PC-3 (cell line): ENCODE results near the gene SLC19A1. TPM values are rescaled to one million over a fixed set of nuclear protein-coding genes. Genes with fewer than 3 reads are reported as not detected.

Source experiments
- ATAC-seq: fragments of 200-7000 bp; cut with Tn5 transposase; 2 replicates; pipeline ENCODE4 v1.9.1; 2020; ENCODE audit warnings: mild to moderate bottlenecking, moderate library complexity
- BruUV-seq: library from RNA; stranded (reverse); fragments of 400-500 nt; replicated peaks from 2 replicates; lab custom pipeline; 2021; lab: Mats Ljungman, UMichigan
- CTCF ChIA-PET: fragments of 300-600 bp; sonication (Branson Sonifier 250); formaldehyde crosslinking; loops from one replicate; lab custom pipeline; 2022; ENCODE audit warnings: antibody characterized with exemption; lab: Charles Lee
- POLR2A ChIA-PET: fragments of 300-600 bp; sonication (Branson Sonifier 250); formaldehyde crosslinking; loops from one replicate; lab custom pipeline; 2022; ENCODE audit warnings: antibody characterized with exemption; ENCODE audit not compliant: unreplicated experiment; lab: Charles Lee
- DNase-seq: peaks from one replicate; pipeline ENCODE4 v3.0.0-alpha.2; 2015
- H2AFZ ChIP-seq: fragments of 300-600 bp; sonication (generic); 2 replicates; pipeline ENCODE4 v1.6.0; 2016; ENCODE audit warnings: antibody characterized with exemption, low read length
- H3F3A ChIP-seq: fragments of 300-600 bp; sonication (generic); one replicate; pipeline ENCODE4 v1.6.0; 2017; ENCODE audit warnings: antibody characterized with exemption, low read length, control low read depth, mild to moderate bottlenecking; ENCODE audit not compliant: unreplicated experiment
- H3K27ac ChIP-seq: fragments of 300-600 bp; sonication (generic); 2 replicates; pipeline ENCODE4 v1.5.1; 2016; ENCODE audit warnings: mild to moderate bottlenecking, low read length
- H3K27me3 ChIP-seq: fragments of 300-600 bp; sonication (generic); 2 replicates; pipeline ENCODE4 v1.6.1; 2016; ENCODE audit warnings: low read length, mixed read lengths
- H3K36me3 ChIP-seq: fragments of 300-600 bp; sonication (generic); 2 replicates; pipeline ENCODE4 v1.6.1; 2016; ENCODE audit warnings: low read depth, mixed run types, low read length, mixed read lengths
- H3K4me1 ChIP-seq: fragments of 300-600 bp; sonication (generic); 2 replicates; pipeline ENCODE4 v1.5.1; 2016; ENCODE audit warnings: low read length; ENCODE audit not compliant: insufficient read depth
- H3K4me2 ChIP-seq: fragments of 300-600 bp; sonication (generic); 2 replicates; pipeline ENCODE4 v1.6.0; 2016; ENCODE audit warnings: low read length
- H3K4me3 ChIP-seq: fragments of 300-600 bp; sonication (generic); 2 replicates; pipeline ENCODE4 v1.5.1; 2016; ENCODE audit warnings: mild to moderate bottlenecking, low read length, mixed read lengths
- H3K79me2 ChIP-seq: fragments of 300-600 bp; sonication (generic); 2 replicates; pipeline ENCODE4 v1.6.1; 2017; ENCODE audit warnings: low read length, mixed read lengths
- H3K9ac ChIP-seq: fragments of 300-600 bp; sonication (generic); 2 replicates; pipeline ENCODE4 v1.6.0; 2016; ENCODE audit warnings: mild to moderate bottlenecking, low read length
- H3K9me2 ChIP-seq: fragments of 300-600 bp; sonication (generic); replicated peaks from 2 replicates; pipeline ENCODE4 v1.6.1; 2016; ENCODE audit warnings: mixed run types, low read length, mixed read lengths
- H3K9me3 ChIP-seq: fragments of 300-600 bp; sonication (generic); 2 replicates; pipeline ENCODE4 v1.6.1; 2016; ENCODE audit warnings: low read length, mixed read lengths
- H4K20me1 ChIP-seq: fragments of 300-600 bp; sonication (generic); 2 replicates; pipeline ENCODE4 v1.6.1; 2016; ENCODE audit warnings: low read length, mixed read lengths
- EZH2 ChIP-seq: fragments of 300-600 bp; sonication (generic); IDR thresholded peaks from one replicate; pipeline ENCODE4 v1.6.1; 2017; ENCODE audit warnings: antibody characterized with exemption, mild to moderate bottlenecking, low read length; ENCODE audit not compliant: unreplicated experiment
- EZH2phosphoT487 ChIP-seq: fragments of 300-600 bp; sonication (generic); IDR thresholded peaks from 2 replicates; pipeline ENCODE4 v1.6.1; 2018; ENCODE audit warnings: mild to moderate bottlenecking, antibody characterized with exemption, low read length, borderline replicate concordance
- intact Hi-C: fragments of 100-400 bp; cut with micrococcal nuclease; formaldehyde crosslinking; loops from 2 replicates; pipeline ENCODE4 v1.9.0; 2023
- total RNA-seq: library from RNA; depleted of rRNA; stranded (reverse); fragments of >200 nt; gene quantifications from 2 replicates; pipeline ENCODE4 v1.2.3, GENCODE V29; 2014
- TF ChIP-seq, protein P1 (sequence below): fragments of 300-600 bp; sonication (generic); conservative IDR thresholded peaks from 2 replicates; pipeline ENCODE4 v1.5.1; 2017; ENCODE audit warnings: antibody characterized with exemption, low read depth, mild to moderate bottlenecking, low read length

SLC19A1 gene
- total RNA-seq, 1 experiment from 2014 or later, result 54.2 TPM

DNA sequence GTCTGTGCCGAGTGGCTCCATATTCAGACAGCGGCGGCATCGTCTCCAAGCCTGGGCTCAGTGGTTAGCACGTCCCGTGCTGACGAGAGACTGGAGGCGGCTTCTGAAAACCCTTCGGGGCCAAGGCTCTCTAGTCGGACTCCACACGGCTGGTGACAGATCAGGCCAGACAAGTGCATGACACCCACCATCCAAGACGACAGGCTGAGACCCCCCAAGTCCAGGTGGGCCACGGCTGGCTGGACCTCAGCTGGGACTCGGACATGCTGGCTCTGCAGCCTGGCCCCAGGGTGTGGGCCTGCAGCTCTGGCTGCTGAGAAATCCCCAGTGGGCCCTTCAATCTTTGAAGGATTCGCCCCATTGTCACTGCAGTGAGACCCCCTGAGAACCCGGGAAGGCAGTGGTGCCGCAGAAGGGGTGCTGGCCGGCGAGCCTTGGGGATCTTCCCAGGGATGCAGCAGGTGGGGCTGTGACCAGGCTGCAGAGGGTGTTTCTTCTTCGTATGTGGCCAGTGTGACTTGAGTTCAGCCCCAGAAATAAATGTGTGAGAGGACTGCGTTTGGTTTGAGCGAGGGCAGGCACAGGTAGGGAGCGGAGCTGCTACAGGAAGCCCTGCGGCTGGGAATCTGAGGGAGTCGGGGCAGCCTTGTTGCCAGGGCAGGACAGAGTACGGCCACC, 15.9 kb upstream of the SLC19A1 start:
- Histone ChIP-seq H3F3A (no peaks in the 10 kb centered on the region), H2AFZ (no peak overlapping the region), H3K27me3 (peaks cover 13% of the 10 kb centered on the region), H3K9me2 (no peaks in the 10 kb centered on the region), H3K36me3 (no peaks in the 10 kb centered on the region), H3K79me2 (no peaks in the 10 kb centered on the region), H3K4me2 (no peak overlapping the region), H3K27ac (no peak overlapping the region), H3K9ac (no peak overlapping the region), H3K4me1 (no peaks in the 10 kb centered on the region; the same call in 1 of the 2 replicates), H4K20me1 (no peaks in the 10 kb centered on the region), H3K9me3 (no peaks in the 10 kb centered on the region), H3K4me3 (no peak overlapping the region)
- TF ChIP-seq EZH2phosphoT487 (no peak), EZH2 (no peak)
- TF ChIP-seq, protein P1, sequence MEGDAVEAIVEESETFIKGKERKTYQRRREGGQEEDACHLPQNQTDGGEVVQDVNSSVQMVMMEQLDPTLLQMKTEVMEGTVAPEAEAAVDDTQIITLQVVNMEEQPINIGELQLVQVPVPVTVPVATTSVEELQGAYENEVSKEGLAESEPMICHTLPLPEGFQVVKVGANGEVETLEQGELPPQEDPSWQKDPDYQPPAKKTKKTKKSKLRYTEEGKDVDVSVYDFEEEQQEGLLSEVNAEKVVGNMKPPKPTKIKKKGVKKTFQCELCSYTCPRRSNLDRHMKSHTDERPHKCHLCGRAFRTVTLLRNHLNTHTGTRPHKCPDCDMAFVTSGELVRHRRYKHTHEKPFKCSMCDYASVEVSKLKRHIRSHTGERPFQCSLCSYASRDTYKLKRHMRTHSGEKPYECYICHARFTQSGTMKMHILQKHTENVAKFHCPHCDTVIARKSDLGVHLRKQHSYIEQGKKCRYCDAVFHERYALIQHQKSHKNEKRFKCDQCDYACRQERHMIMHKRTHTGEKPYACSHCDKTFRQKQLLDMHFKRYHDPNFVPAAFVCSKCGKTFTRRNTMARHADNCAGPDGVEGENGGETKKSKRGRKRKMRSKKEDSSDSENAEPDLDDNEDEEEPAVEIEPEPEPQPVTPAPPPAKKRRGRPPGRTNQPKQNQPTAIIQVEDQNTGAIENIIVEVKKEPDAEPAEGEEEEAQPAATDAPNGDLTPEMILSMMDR, result no peak
- ChIA-PET CTCF (no interaction called here), POLR2A (no interaction called here)
- DNase-seq (no peak), ATAC-seq (no peak)
- BruUV-seq, result no TSS peak
- intact Hi-C loops, result no loop called here

DNA sequence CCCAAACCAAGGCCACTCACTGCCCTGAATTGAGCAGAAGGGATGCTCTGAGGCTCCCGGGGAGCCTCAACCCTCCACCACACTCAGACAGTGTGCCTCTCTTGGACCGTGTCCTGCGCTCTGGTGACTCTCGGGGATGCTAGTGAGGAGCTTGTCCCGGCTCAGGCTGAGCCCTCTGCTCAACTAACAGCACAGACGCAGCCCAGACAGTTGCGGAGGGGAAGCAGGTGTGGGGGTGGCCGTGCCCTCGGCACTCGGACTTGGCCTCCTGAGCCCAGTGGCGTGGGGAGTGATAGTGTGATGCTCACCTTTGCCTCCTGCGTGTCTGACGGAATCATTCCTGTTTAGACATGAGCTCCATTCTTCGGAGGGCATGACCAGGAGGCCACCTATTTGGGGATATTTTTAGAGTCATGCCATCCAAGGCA, 15.4 kb upstream of the SLC19A1 start:
- ATAC-seq (no peak), DNase-seq (no peak)
- no peak for TF ChIP-seq EZH2
- TF ChIP-seq EZH2phosphoT487, result no peak
- H2AFZ ChIP-seq, result no peak overlapping the region
- intact Hi-C loops, result loop anchor here (2.0 kb wide), 1 partner anchor 85 kb away; the partner anchor contains the start of gene PCBP3
- no peaks in the 10 kb centered on the region for H4K20me1 ChIP-seq
- POLR2A ChIA-PET, result no interaction called here
- no peak overlapping the region for H3K9ac ChIP-seq
- no peak overlapping the region for H3K4me3 ChIP-seq
- no peak overlapping the region for H3K4me2 ChIP-seq
- BruUV-seq, result no TSS peak
- peaks cover 7% of the 10 kb centered on the region for H3K27me3 ChIP-seq
- no peaks in the 10 kb centered on the region for H3K36me3 ChIP-seq
- no peaks in the 10 kb centered on the region for H3K79me2 ChIP-seq
- H3K27ac ChIP-seq, result no peak overlapping the region
- H3K9me3 ChIP-seq, result no peaks in the 10 kb centered on the region
- no peaks in the 10 kb centered on the region for H3K9me2 ChIP-seq
- no peaks in the 10 kb centered on the region for H3F3A ChIP-seq
- H3K4me1 ChIP-seq, result no peaks in the 10 kb centered on the region; the same call in 1 of the 2 replicates
- CTCF ChIA-PET, result no interaction called here

DNA sequence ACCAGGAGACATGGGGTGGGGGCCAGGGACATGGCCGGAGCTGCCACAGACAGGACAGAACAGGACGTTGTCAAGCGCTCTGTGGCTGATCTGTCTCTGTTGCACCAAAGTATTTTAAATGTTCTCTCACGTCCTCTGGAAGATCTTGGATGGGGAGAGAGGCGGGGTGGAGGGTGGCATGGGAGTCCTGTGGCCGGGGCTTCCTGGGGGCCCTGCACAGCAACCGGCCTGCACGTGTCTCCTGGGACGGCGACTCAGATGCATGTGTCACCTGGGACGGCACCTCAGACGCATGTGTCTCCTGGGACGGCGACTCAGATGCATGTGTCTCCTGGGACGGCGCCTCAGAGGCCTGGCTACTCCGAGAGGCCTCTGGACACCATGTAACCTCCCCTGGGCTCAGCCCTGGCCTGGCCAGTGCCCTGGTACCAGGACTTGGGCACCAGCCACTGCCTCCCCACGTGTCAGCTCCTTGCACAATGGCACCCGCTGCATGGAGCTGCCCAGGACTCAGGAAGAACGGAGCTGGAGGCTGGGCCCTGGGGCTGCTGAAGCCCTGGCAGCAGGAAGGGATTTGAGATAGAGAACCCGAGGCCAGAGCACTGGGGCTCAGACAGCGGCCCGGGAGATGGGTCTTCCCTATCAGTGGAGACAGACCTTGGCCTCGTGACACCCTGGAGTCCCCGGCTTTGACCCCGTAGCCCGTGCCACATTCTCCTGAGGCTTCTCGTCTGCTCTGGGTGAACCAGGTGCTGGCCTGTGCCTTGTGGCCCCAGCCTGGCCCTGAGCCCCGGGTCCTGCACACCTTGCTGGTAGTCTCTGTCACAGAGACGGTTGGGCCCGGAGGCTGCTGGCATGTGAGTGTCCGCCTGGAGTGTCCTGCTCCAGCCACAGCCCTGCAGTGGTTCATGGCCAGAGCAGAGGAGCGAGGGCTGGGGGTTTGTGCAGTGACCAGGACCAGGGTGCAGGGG, 14.7 kb upstream of the SLC19A1 start:
- Histone ChIP-seq H3K27me3 (peaks cover under 1% of the 10 kb centered on the region; the same call in 1 of the 2 replicates), H3K9ac (peak overlapping the region; percentile 85; the same call in 1 of the 2 replicates), H3K36me3 (no peaks in the 10 kb centered on the region), H3K4me3 (no peak overlapping the region), H2AFZ (no peak overlapping the region), H3K9me2 (no peaks in the 10 kb centered on the region), H4K20me1 (no peaks in the 10 kb centered on the region), H3K27ac (no peak overlapping the region), H3K4me1 (peaks cover 3% of the 10 kb centered on the region), H3K9me3 (no peaks in the 10 kb centered on the region), H3K4me2 (peak overlapping the region; percentile 90), H3K79me2 (no peaks in the 10 kb centered on the region), H3F3A (no peaks in the 10 kb centered on the region)
- TF ChIP-seq, protein P1, result no peak
- TF ChIP-seq EZH2phosphoT487, result no peak
- ATAC-seq, result no peak
- ChIA-PET CTCF (interaction anchor here (0.6 to 1.4 kb wide), 9 partner anchors 36 to 775 kb away, joined by 3 to 14 read pairs (median 4); no protein-coding TSS in a partner anchor), POLR2A (no interaction called here)
- intact Hi-C loops, result loop anchor here (1.0 to 2.0 kb wide), 3 partner anchors 39 to 263 kb away; partner anchors contain the start of gene PCBP3
- BruUV-seq, result no TSS peak
- no peak for DNase-seq
